Epithelial cell of esophagus (primary cell): Measurements from ENCODE around the gene SYP.

Source experiments
- DNase-seq: peaks from one replicate; pipeline ENCODE4 v3.0.0; 2010; ENCODE audit warnings: low read depth
- H3K4me3 ChIP-seq: 2 replicates; pipeline ENCODE4 v1.5.1; 2011; ENCODE audit warnings: mild to moderate bottlenecking, low read length, control low read depth
- CTCF ChIP-seq: IDR thresholded peaks from 2 replicates; pipeline ENCODE4 v1.5.1; 2011; ENCODE audit warnings: low read depth, mild to moderate bottlenecking, low read length, control low read depth, inconsistent platforms; ENCODE audit not compliant: insufficient read depth; ENCODE audit errors: missing control alignments

Gene SYP

GRCh38 chrX:49232525-49232924, 32.5 kb upstream of the SYP start:
- no peak for DNase-seq
- no peak overlapping the region for H3K4me3 ChIP-seq
- no peak for TF ChIP-seq CTCF

- no peak for DNase-seq
- no peak overlapping the region for H3K4me3 ChIP-seq
These were observed 31.5 kb upstream of the SYP start for GRCh38 chrX:49231333-49232000.

GRCh38 chrX:49230500-49231232, 30.7 kb upstream of the SYP start:
- peak; percentile 47 for DNase-seq
- peak overlapping the region; percentile 10 for H3K4me3 ChIP-seq
- TF ChIP-seq CTCF = no peak

More at GRCh38 chrX:49231333-49232000, 31.5 kb upstream of the SYP start:
- TF ChIP-seq CTCF = no peak

- H3K4me3 ChIP-seq = no peak overlapping the region
- DNase-seq = no peak
- no peak for TF ChIP-seq CTCF
These were observed 28.2 kb upstream of the SYP start for GRCh38 chrX:49228185-49228584.

GRCh38 chrX:49227726-49228125, 27.7 kb upstream of the SYP start:
- no peak overlapping the region for H3K4me3 ChIP-seq
- DNase-seq = no peak
- no peak for TF ChIP-seq CTCF

- DNase-seq = no peak
- H3K4me3 ChIP-seq = no peak overlapping the region
- TF ChIP-seq CTCF = no peak
These were observed 27.0 kb upstream of the SYP start for GRCh38 chrX:49226946-49227345.
